Muscle layer of colon (tissue), 2 donors: Measurements from ENCODE around the gene CYFIP2.
"Not testable (repeated sequence)": the region's sequence is repeated elsewhere in the genome, so short reads cannot be mapped to it uniquely, and the experiment has no call there.

Experiments
- H3K27ac ChIP-seq: one replicate; pipeline ENCODE4 v1.7.0; 2013; ENCODE audit warnings: low read depth, mild to moderate bottlenecking, low read length, moderate library complexity
- H3K27me3 ChIP-seq, 2 donors: one replicate each; pipeline ENCODE4 v1.7.0; 2013; ENCODE audit warnings: low read length in 2 of 2, mild to moderate bottlenecking in 2 of 2; ENCODE audit not compliant: insufficient read depth in 2 of 2, control insufficient read depth in 1 of 2
- H3K36me3 ChIP-seq: one replicate; pipeline ENCODE4 v1.7.0; 2013; ENCODE audit warnings: mild to moderate bottlenecking, low read length; ENCODE audit not compliant: insufficient read depth
- H3K4me1 ChIP-seq: one replicate; pipeline ENCODE4 v1.7.0; 2013; ENCODE audit warnings: mild to moderate bottlenecking, low read length; ENCODE audit not compliant: insufficient read depth
- H3K4me3 ChIP-seq, 2 donors: one replicate each; pipeline ENCODE4 v1.7.0; 2013; ENCODE audit warnings: low read length in 2 of 2, low read depth in 1 of 2, mild to moderate bottlenecking in 1 of 2, moderate library complexity in 1 of 2
- H3K9ac ChIP-seq: one replicate; pipeline ENCODE4 v1.7.0; 2013; ENCODE audit warnings: low read length
- H3K9me3 ChIP-seq: one replicate; pipeline ENCODE4 v1.7.0; 2013; ENCODE audit warnings: mild to moderate bottlenecking, low read length
- donor health status: abdominal sarcoma.
- donor health status: Adenocarcinoma of cecum.

Gene CYFIP2

DNA sequence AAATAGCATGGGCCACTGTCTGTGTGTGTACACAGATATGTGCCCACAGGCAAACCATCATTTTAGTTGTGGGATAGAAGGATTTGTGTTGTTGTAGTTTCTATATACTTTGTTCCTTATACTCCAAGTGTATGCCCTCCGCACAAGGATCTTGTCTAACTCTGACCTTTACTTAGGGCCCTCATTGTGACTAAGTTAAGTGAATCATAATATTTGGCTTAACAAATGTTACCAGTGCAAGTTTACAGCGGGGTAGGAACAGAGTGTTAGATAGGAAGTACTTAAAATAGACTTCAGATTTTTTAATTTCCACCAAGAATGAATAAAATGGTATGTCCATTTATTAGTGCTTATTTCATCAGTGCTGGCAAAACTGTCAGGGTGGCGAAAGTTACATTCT is 29.5 kb upstream of the CYFIP2 start:
- H3K9ac ChIP-seq = no peak overlapping the region
- H3K36me3 ChIP-seq = no peaks in the 10 kb centered on the region
- no peak overlapping the region for H3K27ac ChIP-seq
- no peaks in the 10 kb centered on the region for H3K9me3 ChIP-seq
- no peak overlapping the region for H3K4me3 ChIP-seq
- no peaks in the 10 kb centered on the region for H3K4me1 ChIP-seq
- H3K27me3 ChIP-seq = no peaks in the 10 kb centered on the region

DNA sequence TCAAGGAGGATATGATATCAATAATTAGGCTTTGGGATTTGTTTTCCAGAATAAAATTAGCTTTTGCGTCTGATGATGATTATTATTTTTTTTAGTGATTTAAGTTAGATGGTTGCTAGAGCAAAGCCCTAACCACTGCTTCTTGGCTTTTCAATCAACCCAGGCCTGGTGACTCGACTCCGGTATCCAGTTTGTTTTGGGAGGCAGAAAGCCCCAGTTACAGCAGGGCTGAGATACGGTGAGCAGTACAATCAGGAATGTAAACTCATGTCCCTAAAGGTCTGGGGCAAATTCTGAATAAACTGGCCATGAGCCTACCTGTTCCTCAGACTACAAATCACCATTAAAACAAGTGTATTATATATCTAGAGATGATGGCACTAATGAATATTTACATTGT is 24.4 kb upstream of the CYFIP2 start:
- no peaks in the 10 kb centered on the region for H3K36me3 ChIP-seq
- no peaks in the 10 kb centered on the region for H3K9me3 ChIP-seq
- H3K4me3 ChIP-seq = no peak overlapping the region
- H3K4me1 ChIP-seq = no peaks in the 10 kb centered on the region
- no peaks in the 10 kb centered on the region for H3K27me3 ChIP-seq
- H3K9ac ChIP-seq = no peak overlapping the region
- H3K27ac ChIP-seq = no peak overlapping the region

DNA sequence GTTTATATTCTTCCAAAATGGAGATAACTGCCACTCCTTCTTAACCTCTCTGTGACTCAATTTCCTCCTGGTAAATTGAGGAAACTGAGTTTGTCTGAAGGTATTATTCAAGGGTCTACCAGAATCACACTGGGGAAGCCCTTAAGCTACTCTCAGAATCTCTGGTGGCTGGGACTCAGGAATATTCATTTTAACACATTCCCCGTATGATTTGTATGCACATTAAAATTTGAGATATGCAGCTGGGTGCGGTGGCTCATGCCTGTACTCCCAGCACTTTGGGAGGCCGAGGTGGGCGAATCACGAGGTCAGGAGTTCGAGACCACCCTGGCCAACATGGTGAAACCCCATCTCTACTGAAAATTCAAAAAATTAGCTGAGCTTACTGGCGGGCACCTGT is 21.2 kb upstream of the CYFIP2 start:
- H3K27me3 ChIP-seq, H3K4me3 ChIP-seq, H3K9me3 ChIP-seq, H3K9ac ChIP-seq, H3K4me1 ChIP-seq, H3K36me3 ChIP-seq, H3K27ac ChIP-seq: not testable (repeated sequence)

DNA sequence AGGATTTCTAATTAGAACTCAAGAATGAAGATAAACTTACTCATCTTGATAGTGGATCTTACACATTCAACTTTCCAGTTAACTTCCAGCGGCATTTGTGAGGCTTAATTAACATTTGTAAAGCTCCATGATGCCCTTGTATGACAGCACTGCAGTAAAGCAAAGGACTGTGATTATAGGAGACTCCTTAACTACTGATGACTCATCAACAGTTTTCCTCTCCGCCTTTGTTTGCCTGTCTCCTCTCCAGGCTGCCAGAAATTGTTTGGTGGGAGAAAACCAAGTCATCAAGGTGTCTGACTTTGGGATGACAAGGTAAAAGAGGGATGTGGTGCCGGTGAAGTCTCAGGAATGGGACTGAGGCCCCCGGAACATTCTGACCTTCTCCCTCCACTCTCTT is 20.4 kb upstream of the CYFIP2 start:
- Histone ChIP-seq H3K27me3 (no peaks in the 10 kb centered on the region), H3K36me3 (no peaks in the 10 kb centered on the region), H3K4me1 (no peaks in the 10 kb centered on the region)

DNA sequence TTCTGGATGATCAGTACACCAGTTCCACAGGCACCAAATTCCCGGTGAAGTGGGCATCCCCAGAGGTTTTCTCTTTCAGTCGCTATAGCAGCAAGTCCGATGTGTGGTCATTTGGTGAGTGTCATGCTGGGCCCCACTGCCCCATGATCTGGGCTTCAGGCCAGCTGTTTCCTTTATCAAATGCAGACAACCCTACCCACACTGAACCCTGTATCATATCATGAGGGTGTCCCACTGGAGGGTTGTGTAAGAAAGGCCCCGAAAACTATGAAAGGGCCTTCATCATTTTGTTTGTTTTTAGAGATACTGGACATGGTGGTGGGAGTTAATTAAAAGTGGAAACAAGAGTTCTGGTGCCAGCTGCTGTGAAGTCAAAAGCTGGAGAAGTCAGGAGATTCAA is 20.0 kb upstream of the CYFIP2 start:
- Histone ChIP-seq H3K9me3 (no peaks in the 10 kb centered on the region), H3K36me3 (no peaks in the 10 kb centered on the region), H3K27me3 (no peaks in the 10 kb centered on the region), H3K9ac (no peak overlapping the region), H3K4me1 (no peaks in the 10 kb centered on the region), H3K27ac (no peak overlapping the region), H3K4me3 (no peak overlapping the region)

More for the DNA sequence above, 20.4 kb upstream of the CYFIP2 start:
- Histone ChIP-seq H3K4me3 (no peak overlapping the region), H3K9ac (no peak overlapping the region), H3K9me3 (no peaks in the 10 kb centered on the region), H3K27ac (no peak overlapping the region)

DNA sequence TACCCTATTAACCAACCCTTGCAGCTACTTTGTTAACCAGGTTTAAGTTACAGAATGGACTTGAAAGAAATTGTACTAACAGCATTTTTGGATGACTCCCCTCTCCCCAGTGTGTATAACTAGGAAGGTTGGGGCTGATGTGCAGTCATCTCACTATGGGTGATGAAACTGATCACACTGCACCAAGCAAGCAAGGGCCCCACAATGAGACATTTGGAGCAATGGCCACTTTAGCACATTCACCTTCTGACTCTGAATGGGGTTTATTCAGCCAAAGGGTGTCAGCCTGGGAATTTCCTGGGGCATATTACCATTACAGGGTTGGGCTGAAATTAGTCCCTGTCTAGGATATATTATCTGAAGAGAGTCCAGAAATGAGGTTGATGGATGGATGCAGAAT is 18.7 kb upstream of the CYFIP2 start:
- Histone ChIP-seq H3K27me3 (no peaks in the 10 kb centered on the region), H3K9me3 (no peaks in the 10 kb centered on the region), H3K36me3 (no peaks in the 10 kb centered on the region), H3K4me3 (no peak overlapping the region), H3K27ac (no peak overlapping the region), H3K4me1 (no peaks in the 10 kb centered on the region), H3K9ac (no peak overlapping the region)

DNA sequence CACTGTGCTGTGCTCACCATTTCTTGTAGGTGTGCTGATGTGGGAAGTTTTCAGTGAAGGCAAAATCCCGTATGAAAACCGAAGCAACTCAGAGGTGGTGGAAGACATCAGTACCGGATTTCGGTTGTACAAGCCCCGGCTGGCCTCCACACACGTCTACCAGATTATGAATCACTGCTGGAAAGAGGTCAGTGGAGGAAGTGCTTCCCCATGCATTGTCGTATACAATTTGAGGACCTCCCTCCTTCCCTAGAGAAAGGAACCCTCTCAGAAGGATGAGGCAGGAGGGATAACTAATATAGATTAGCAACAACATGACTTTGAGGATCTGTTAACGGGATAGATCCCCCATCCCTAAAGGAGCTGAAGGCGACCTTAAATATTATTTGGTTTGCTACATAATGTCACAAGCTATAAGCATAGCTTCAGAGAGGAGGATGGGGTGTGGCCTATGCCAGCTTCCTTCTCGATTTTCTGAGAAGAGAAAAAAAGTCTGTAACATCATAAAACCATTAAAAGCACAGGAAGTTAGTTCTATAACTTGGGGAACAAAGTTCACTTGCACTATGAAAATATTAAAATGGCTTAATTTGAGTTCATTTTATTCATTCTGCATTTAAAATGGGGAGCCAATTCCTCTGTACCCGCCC is 17.0 kb upstream of the CYFIP2 start:
- Histone ChIP-seq H3K27ac (no peak overlapping the region), H3K9me3 (no peaks in the 10 kb centered on the region), H3K27me3 (no peaks in the 10 kb centered on the region), H3K36me3 (no peaks in the 10 kb centered on the region), H3K9ac (no peak overlapping the region), H3K4me1 (no peaks in the 10 kb centered on the region), H3K4me3 (no peak overlapping the region)

DNA sequence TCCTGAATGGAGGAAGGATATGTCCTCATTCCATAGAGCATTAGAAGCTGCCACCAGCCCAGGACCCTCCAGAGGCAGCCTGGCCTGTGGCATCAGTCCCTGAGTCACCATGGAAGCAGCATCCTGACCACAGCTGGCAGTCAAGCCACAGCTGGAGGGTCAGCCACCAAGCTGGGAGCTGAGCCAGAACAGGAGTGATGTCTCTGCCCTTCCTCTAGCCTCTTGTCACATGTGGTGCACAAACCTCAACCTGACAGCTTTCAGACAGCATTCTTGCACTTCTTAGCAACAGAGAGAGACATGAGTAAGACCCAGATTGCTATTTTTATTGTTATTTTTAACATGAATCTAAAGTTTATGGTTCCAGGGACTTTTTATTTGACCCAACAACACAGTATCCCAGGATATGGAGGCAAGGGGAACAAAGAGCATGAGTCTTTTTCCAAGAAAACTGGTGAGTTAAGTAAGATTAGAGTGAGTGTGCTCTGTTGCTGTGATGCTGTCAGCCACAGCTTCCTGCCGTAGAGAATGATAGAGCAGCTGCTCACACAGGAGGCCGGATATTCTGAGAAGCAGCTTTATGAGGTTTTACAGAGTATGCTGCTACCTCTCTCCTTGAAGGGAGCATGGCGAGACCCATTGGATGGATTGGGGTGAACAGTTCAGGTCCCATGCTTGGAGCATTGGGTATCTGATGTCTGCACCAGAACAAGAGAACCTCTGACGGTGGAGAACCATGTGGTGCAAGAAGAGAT is 13.0 kb upstream of the CYFIP2 start:
- Histone ChIP-seq H3K9me3 (no peaks in the 10 kb centered on the region), H3K4me1 (no peaks in the 10 kb centered on the region), H3K36me3 (no peaks in the 10 kb centered on the region), H3K27me3 (no peaks in the 10 kb centered on the region), H3K27ac (no peak overlapping the region), H3K9ac (no peak overlapping the region), H3K4me3 (no peak overlapping the region)

DNA sequence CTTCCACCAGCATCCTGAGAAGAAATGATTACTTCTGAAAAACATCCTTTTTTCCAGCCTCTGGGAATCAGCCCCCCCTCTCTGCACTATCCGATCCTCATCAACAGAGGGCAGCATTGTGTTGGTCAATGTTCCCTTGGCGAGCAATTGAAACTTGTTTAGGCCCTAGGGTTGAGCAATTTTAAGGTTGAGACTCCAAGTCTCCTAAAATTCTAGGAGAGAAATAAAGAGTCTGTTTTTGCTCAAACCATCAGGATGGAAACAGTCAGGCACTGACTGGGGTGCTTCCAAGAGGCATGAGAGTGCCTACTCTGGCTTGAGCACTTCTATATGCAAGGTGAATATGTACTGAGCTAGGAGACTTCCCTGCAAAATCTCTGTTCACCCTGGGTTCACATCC is 12.4 kb upstream of the CYFIP2 start:
- Histone ChIP-seq H3K4me3 (no peak overlapping the region), H3K27me3 (no peaks in the 10 kb centered on the region), H3K4me1 (no peaks in the 10 kb centered on the region), H3K9ac (no peak overlapping the region), H3K36me3 (no peaks in the 10 kb centered on the region), H3K9me3 (no peaks in the 10 kb centered on the region), H3K27ac (no peak overlapping the region)

DNA sequence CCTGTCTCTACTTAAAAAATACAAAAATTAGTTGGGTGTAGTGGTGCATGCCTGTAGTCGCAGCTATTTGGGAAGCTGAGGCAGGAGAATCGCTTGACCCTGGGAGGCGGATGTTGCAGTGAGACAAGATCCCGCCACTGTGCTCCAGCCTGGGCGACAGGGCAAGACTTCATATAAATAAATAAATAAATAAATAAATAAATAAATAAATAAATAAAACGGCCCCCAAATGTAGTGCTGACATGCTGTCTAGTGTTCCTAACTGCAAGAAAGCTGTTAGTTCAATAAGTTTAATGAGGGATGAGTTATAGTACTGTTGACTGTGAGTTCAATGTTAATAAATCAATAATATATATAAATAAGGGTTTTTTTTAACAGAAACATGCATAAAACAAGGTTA is 7.5 kb upstream of the CYFIP2 start:
- Histone ChIP-seq H3K4me1 (no peaks in the 10 kb centered on the region), H3K9ac (no peak overlapping the region), H3K9me3 (no peaks in the 10 kb centered on the region), H3K27me3 (no peaks in the 10 kb centered on the region), H3K4me3 (no peak overlapping the region), H3K27ac (no peak overlapping the region), H3K36me3 (no peaks in the 10 kb centered on the region)

DNA sequence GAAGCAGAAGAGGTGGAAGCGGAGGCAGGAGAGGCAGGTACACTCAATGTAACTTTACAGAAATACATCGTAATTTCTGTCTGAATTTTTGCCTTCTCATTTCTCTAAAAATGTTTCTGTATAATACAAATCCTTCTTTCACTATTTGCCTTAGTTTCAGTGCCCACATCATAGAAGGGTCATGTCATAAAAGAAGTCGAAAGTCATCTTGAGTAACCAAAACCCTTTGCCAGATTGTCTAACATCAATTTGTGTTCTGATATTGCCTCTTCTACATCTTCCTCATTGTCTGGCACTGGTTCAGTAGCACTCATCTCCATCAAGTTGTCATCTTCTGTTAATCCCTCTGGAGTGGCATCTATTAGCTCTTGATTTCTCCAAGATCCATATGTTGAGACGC is 6.2 kb upstream of the CYFIP2 start:
- H3K27ac ChIP-seq = no peak overlapping the region

DNA sequence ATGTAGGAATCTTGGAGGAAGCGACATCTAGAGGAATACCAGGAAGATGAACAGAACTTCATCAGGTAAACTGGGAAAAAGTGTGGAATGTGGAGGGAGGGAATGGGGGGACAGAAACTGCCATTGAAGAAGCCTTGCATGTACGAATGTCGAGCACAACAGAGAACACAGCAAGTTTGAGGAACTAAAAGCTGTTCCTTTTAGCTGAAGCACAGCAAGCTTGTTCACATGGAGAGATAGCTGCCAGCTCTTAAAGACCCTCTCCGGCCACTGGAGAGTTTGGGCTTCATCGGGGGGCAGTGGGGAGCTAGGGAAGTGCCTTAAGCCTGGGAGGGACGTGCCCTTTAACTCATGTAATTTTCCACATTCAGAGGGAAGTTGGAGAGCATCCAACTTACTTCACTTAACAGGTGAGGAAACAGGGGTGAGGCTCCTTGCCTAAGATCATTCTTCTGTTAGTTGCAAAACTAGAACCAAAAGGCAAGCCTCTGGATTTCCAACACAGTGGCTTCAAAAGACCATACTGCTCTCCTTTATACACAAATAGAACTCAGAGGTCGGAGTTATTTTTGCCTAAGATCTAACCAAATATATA is 2.3 kb upstream of the CYFIP2 start:
- no peaks in the 10 kb centered on the region for H3K27me3 ChIP-seq
- peaks cover 15% of the 10 kb centered on the region for H3K4me1 ChIP-seq
- H3K9ac ChIP-seq = no peak overlapping the region
- no peak overlapping the region for H3K27ac ChIP-seq
- H3K4me3 ChIP-seq = no peak overlapping the region
- H3K36me3 ChIP-seq = no peaks in the 10 kb centered on the region
- no peaks in the 10 kb centered on the region for H3K9me3 ChIP-seq

More for the DNA sequence above, 6.2 kb upstream of the CYFIP2 start:
- Histone ChIP-seq H3K36me3 (no peaks in the 10 kb centered on the region), H3K9ac (no peak overlapping the region), H3K9me3 (no peaks in the 10 kb centered on the region), H3K4me1 (no peaks in the 10 kb centered on the region), H3K4me3 (no peak overlapping the region), H3K27me3 (no peaks in the 10 kb centered on the region)
